ENCODE measurements around the gene TPD52L1. TPM values are rescaled to one million over a fixed set of nuclear protein-coding genes. Genes with fewer than 3 reads are reported as not detected.

TPD52L1 gene
- total RNA-seq, 2 experiments from 2014 or later: not detected

DNA sequence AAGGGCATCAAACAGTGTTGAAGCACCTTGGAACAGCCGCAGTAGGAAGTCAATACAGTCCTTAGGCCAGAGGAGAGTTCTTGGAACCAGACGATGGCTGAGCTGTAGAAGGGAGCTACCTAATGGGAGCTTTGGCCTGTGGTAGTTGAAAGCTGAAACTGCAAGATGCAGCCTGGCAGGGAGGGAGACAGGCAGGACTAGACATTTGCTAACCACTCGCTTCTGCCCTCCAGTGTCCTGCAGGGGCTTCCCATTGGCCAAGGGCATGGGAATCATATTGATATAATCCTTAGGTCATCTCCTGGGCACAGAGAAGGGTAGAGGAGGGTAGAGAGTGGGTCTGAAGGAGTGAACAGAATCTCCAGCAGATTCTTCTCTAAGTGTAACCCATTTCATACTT is 60.4 kb downstream of the TPD52L1 start:
- no peak overlapping the region for H3K4me3 Mint-ChIP-seq
- peaks cover 12% of the 10 kb centered on the region for H3K27me3 Mint-ChIP-seq
- H3K4me1 Mint-ChIP-seq: no peaks in the 10 kb centered on the region
- DNase-seq (no peak), ATAC-seq (ENCODE audit: low read depth) (no peak)
- no peaks in the 10 kb centered on the region for H3K9me3 Mint-ChIP-seq
- no peak overlapping the region for H3K27ac Mint-ChIP-seq
- H3K36me3 Mint-ChIP-seq: no peaks in the 10 kb centered on the region
- POLR2A ChIA-PET: no interaction called here

DNA sequence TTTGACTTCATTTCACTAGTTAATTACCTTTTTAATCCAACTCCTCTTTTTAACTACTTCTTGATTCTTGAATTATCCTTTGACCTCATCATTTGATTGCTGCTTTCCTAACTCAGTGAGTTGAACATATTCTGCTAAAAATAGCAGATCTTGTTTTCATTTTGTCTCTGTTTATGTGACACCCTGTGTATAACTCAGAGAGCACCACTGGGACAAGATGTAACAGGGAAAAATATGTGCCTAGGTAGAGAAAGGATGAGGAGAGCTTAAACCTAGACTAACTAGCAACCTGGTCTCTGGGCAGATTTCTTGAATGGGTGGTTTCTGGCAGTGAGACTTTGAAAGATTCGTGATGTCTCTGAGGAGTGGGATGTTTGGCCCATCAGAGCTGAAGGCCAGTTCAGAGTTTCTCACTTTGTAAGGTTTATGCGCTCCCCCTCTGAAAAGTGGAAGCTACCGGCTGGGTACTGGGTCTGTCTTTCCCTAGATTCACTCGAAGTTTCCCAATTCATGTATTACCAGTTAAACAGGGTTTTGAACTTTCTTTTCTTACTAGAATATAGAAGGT is 61.8 kb downstream of the TPD52L1 start:
- H3K9me3 Mint-ChIP-seq: no peaks in the 10 kb centered on the region
- no peak for ATAC-seq (ENCODE audit: low read depth)
- H3K27ac Mint-ChIP-seq: no peak overlapping the region
- no peak for DNase-seq
- no peak overlapping the region for H3K4me3 Mint-ChIP-seq
- peaks cover 16% of the 10 kb centered on the region for H3K27me3 Mint-ChIP-seq
- no peaks in the 10 kb centered on the region for H3K4me1 Mint-ChIP-seq
- POLR2A ChIA-PET: no interaction called here
- no peaks in the 10 kb centered on the region for H3K36me3 Mint-ChIP-seq

DNA sequence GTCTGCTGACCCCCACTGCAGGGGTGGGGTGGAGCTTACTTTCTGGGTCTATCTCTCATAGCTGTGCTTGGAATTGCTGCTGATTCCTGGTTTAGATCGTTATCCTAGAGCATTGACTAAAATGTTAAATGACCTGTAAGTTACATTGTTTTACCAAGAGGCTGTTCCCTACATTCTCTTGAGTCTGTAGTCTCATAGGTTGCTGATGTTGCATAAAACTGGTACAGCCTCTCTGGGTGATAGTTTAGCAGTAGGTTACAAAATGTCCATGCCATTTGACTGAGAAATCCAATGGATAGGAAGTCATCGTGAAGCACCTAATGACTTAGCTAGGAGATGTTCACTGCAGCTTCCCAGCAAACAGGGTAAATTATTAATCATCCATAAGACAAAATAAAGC is 62.4 kb downstream of the TPD52L1 start:
- Mint-ChIP-seq H3K36me3 (no peaks in the 10 kb centered on the region), H3K27me3 (peaks cover 18% of the 10 kb centered on the region), H3K9me3 (no peaks in the 10 kb centered on the region), H3K27ac (no peak overlapping the region), H3K4me3 (no peak overlapping the region), H3K4me1 (no peaks in the 10 kb centered on the region)
- DNase-seq (no peak), ATAC-seq (ENCODE audit: low read depth) (no peak)
- POLR2A ChIA-PET: no interaction called here

DNA sequence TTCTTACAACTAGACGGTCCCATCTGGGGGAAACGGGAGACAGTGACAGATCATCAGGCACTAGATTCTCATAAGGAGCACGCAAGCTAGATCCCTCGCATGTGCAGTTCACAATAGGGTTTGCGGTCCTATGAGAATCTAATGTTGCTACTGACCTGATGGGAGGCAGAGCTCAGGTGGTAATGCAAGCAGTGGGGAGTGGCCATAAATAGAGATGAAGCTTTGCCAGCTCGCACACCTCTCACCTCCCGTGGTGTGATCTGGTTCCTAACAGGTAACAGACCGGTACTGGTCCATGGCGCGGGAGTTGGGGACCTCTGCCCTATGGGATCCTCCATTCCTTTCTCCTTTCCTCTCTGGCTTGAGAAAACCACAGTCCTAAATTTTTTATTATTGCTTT is 63.8 kb downstream of the TPD52L1 start:
- Mint-ChIP-seq H3K4me1 (no peaks in the 10 kb centered on the region), H3K36me3 (no peaks in the 10 kb centered on the region), H3K9me3 (no peaks in the 10 kb centered on the region), H3K27ac (no peak overlapping the region), H3K4me3 (no peak overlapping the region), H3K27me3 (peaks cover 18% of the 10 kb centered on the region)
- no peak for DNase-seq
- POLR2A ChIA-PET: no interaction called here
- ATAC-seq (ENCODE audit: low read depth): no peak

DNA sequence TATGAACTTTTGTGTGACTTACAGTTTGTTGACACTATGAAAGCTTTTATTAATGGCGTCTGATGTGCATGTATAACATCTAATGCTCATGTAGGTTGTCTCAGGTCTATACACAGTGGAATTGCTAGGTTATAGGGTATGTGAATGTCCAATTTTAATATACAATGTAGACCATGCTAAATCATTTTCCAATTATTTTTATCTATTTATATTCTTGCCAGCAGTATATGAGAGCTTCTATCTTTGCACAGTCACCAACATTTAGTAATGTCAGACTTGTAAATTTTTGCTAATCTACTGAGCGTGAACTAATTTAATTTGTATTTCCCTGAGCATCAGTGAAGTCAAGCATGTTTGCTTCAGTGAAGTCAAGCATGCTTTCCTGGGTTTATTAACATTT is 64.4 kb downstream of the TPD52L1 start:
- POLR2A ChIA-PET: no interaction called here
- Mint-ChIP-seq H3K27ac (no peak overlapping the region), H3K36me3 (no peaks in the 10 kb centered on the region), H3K27me3 (peaks cover 18% of the 10 kb centered on the region), H3K4me1 (no peaks in the 10 kb centered on the region), H3K9me3 (no peaks in the 10 kb centered on the region), H3K4me3 (no peak overlapping the region)
- no peak for ATAC-seq (ENCODE audit: low read depth)
- no peak for DNase-seq

DNA sequence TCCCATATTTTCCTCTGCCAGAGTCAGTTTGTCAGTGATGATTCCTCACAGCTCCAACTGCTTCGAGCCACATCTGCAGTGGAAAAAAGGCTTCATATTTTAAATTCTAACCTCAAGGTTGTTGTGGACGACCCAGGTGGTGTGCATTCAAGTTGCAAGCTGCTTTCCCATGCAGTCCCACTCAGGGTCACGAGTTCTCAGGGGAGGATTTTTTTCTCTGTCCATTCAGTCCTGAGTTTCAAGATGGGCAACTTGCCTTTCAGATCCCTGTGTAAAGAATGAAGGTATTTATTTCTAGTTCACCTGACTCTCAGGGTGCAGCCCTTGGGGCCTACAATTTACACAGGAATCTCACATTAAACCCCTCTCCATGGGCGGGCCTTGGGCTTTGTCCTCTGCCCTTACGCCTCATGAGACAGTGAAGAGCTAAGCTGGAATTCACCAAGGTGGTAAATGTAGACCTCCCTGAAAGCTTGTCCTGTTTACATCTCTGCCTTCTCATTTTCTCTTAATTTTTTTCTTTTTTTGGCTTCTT is 65.9 kb downstream of the TPD52L1 start:
- ATAC-seq (ENCODE audit: low read depth) (no peak), DNase-seq (no peak)
- H3K4me1 Mint-ChIP-seq: no peaks in the 10 kb centered on the region
- H3K27ac Mint-ChIP-seq: no peak overlapping the region
- H3K27me3 Mint-ChIP-seq: peaks cover 18% of the 10 kb centered on the region
- H3K9me3 Mint-ChIP-seq: no peaks in the 10 kb centered on the region
- no peaks in the 10 kb centered on the region for H3K36me3 Mint-ChIP-seq
- POLR2A ChIA-PET: no interaction called here
- no peak overlapping the region for H3K4me3 Mint-ChIP-seq

DNA sequence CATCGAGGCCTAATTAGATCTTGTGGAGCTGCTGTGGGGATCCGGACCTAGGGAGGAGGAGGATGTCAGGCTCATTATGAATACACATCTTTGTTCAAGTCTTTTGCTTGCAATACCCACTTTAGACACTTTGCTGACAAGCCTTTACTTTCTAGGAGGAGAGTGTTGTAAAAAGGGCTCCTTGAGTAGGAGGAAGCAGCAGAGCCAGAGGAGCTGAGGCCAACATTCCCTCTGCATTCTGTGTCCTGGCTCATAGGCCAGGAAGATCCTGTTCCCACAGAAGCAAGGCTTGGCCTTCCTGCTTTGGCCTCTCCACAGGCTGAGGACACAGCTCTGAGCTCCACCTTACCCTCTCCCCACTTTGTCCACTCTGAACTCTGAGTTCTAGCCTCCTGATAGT is 67.1 kb downstream of the TPD52L1 start:
- ATAC-seq (ENCODE audit: low read depth) (no peak), DNase-seq (no peak)
- Mint-ChIP-seq H3K4me1 (no peaks in the 10 kb centered on the region), H3K9me3 (no peaks in the 10 kb centered on the region), H3K27ac (no peak overlapping the region), H3K27me3 (peaks cover 11% of the 10 kb centered on the region), H3K4me3 (no peak overlapping the region), H3K36me3 (no peaks in the 10 kb centered on the region)
- POLR2A ChIA-PET: no interaction called here

DNA sequence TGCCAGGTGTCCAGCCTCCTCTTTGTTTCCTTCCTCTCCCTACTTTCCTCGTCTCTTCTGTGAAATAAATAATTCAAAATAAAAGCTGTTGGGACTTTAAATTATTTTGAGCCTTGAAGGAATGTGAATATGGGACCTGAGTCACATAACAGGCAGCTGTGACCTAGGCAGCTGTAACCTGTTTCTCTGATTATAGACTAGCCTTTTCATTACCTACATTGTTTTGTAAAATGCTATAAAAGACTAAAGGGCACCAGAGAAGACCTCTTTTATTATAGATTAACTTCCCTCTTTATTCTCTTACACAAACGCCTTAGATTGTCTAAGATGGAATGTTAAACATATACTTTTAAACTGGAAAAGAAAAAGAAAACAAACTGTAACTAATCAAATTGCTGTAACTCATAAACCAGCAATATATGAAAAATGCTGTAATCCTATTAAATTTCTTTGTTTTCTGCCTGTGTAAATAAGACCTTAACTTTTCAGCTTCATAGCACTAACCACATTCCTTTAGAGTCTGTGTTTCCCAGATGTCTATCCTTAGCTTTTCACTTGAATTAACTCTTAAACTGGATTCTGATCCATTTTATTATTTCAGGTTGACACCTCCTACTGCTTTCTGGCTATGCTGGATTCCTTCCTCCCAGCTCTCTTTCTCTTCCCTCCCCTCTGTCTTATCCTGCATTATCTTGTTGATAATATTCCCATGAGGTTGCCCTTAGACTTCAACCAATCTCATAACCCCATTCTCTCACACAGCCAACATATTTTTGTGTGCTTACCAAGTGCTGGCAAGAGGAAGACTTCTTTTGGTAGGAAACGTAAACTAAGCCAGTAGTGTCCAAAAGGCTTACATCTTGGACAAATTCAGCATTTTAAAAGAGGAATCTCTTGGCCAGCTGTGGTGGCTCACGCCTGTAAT is 69.2 kb downstream of the TPD52L1 start:
- H3K36me3 Mint-ChIP-seq: no peaks in the 10 kb centered on the region
- POLR2A ChIA-PET: no interaction called here
- H3K27ac Mint-ChIP-seq: no peak overlapping the region
- DNase-seq (no peak), ATAC-seq (ENCODE audit: low read depth) (no peak)
- no peaks in the 10 kb centered on the region for H3K9me3 Mint-ChIP-seq
- no peaks in the 10 kb centered on the region for H3K4me1 Mint-ChIP-seq
- no peak overlapping the region for H3K4me3 Mint-ChIP-seq
- H3K27me3 Mint-ChIP-seq: peaks cover 7% of the 10 kb centered on the region

DNA sequence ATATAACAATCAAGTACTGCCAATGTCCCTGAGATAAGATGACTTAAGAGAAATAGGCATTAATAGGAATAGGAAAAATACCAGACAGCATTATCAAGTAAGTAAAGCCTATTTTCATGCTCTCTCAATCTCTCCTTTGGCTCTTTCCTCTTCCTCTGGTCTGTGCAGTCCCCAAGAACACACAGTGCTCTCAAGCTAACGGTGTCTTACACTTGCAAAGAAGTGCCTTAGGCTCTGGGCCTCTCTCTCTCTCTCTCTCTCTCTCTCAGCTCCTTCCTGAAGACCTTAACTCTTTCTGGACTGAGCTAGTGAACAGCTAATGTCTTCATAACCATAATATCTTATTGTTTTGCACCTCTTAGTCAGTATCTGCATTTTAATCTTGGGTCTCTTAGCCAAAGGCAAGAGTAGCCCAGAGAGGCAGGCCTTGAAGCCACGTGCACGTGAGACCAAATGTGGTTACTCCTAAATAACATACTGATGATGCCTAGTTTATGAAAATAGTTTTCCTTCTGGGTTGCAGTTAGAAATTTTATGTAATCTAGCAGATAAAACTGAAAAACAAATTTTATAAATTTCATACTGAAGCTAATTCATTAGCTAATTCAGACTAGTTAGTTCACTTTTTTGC is 70.8 kb downstream of the TPD52L1 start:
- no peak overlapping the region for H3K27ac Mint-ChIP-seq
- no peak for ATAC-seq (ENCODE audit: low read depth)
- no peaks in the 10 kb centered on the region for H3K9me3 Mint-ChIP-seq
- no peaks in the 10 kb centered on the region for H3K4me1 Mint-ChIP-seq
- no peak overlapping the region for H3K4me3 Mint-ChIP-seq
- POLR2A ChIA-PET: no interaction called here
- DNase-seq: no peak
- H3K27me3 Mint-ChIP-seq: peaks cover 2% of the 10 kb centered on the region
- no peaks in the 10 kb centered on the region for H3K36me3 Mint-ChIP-seq

DNA sequence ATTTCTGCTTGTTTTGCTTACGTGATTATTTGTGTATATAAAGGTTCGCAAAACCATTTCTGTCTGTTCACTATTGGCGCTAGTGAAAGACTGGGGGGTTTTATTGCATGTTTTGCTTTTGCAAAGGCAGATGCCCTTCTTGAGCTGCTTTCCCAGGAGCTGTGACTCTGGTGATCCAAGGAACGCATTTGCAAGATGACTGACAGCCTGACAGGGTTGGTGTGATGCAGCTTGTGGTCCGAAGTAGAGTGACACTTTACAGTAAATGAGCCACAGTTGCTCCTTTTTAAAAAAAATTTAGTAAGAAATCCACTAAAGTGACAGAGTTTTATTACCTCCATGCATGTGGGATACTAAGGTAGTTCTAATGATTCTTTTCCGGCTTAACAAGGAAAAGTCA is 73.7 kb downstream of the TPD52L1 start:
- Mint-ChIP-seq H3K9me3 (no peaks in the 10 kb centered on the region), H3K4me3 (no peak overlapping the region), H3K36me3 (no peaks in the 10 kb centered on the region), H3K4me1 (no peaks in the 10 kb centered on the region), H3K27ac (no peak overlapping the region), H3K27me3 (no peaks in the 10 kb centered on the region)
- POLR2A ChIA-PET: no interaction called here
- ATAC-seq (ENCODE audit: low read depth) (no peak), DNase-seq (no peak)

DNA sequence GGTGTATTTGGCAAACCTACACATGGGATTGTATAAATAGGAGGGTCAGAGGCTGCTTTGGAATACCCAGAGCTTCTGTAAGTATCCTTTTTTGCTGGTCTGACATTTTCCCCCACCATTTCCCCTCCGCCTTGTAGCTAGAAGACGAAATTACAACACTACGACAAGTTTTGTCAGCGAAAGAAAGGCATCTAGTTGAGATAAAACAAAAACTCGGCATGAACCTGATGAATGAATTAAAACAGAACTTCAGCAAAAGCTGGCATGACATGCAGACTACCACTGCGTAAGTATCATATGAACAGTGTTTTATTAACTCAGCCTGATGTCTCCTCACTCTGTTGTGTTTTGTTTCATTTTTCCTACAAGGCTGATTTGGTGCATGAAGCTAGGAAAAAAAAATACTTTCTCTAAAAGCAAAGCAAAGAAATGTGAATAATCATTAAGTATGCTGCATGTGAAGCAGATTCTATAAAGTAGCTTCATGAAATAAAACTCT is 75.5 kb downstream of the TPD52L1 start:
- Mint-ChIP-seq H3K27ac (no peak overlapping the region), H3K36me3 (no peaks in the 10 kb centered on the region), H3K4me3 (no peak overlapping the region), H3K4me1 (no peaks in the 10 kb centered on the region), H3K9me3 (no peaks in the 10 kb centered on the region), H3K27me3 (peaks cover 4% of the 10 kb centered on the region)
- POLR2A ChIA-PET: no interaction called here
- ATAC-seq (ENCODE audit: low read depth) (no peak), DNase-seq (no peak)

DNA sequence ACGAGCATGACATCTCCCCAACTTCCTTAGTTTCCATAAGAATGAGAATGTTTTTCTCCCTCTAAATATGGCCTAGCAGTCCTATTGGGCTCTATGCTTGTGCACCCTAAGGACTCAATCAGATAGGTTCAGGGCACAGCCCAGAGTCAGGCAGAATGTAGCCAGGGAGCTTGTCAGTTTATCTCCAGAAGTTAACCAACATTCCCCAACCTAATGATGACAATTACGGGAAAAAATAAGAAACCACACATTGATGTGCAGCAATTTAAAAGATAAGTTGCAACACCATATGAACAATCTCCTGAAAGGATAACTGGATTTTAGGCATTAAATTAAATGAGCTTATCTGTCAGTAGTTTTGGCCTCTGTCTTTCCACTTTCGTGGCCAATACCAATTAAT is 77.1 kb downstream of the TPD52L1 start:
- H3K4me1 Mint-ChIP-seq: no peaks in the 10 kb centered on the region
- no peak overlapping the region for H3K27ac Mint-ChIP-seq
- POLR2A ChIA-PET: no interaction called here
- no peak for DNase-seq
- no peak overlapping the region for H3K4me3 Mint-ChIP-seq
- no peak for ATAC-seq (ENCODE audit: low read depth)
- H3K9me3 Mint-ChIP-seq: no peaks in the 10 kb centered on the region
- H3K27me3 Mint-ChIP-seq: peaks cover 4% of the 10 kb centered on the region
- no peaks in the 10 kb centered on the region for H3K36me3 Mint-ChIP-seq

DNA sequence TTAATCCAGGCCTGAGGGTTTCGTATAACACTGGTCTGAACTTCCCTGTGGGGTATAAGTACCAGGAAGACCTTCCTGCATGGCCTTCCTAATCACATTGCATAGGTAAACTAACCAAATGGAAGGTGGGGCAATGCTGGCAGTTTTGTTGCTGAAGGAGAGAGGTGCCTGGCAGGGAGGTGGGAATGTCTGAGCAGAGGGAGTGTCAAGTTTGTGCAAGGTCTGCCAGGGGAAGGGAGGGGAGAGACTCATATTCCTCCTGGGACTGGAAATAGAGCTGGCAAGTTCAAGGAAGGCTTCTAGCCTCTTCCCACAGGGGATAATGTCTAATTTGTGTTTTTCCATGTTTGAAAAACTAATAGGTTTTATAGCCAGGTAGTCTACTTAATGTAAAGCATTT is 77.6 kb downstream of the TPD52L1 start:
- Mint-ChIP-seq H3K4me1 (no peaks in the 10 kb centered on the region), H3K27me3 (peaks cover 4% of the 10 kb centered on the region), H3K4me3 (no peak overlapping the region), H3K9me3 (no peaks in the 10 kb centered on the region), H3K36me3 (no peaks in the 10 kb centered on the region), H3K27ac (no peak overlapping the region)
- no peak for DNase-seq
- POLR2A ChIA-PET: no interaction called here
- no peak for ATAC-seq (ENCODE audit: low read depth)

Data from activated naive CD8-positive, alpha-beta T cell treated with anti-CD3 and anti-CD28 coated beads, Interleukin-2, amount 10 ng/mL, durations not matched to agents 7 days and 5 days (primary cell).